Measurements from ENCODE around the gene PDE11A. TPM values are rescaled to one million over a fixed set of nuclear protein-coding genes. Genes with fewer than 3 reads are reported as not detected.

Gene PDE11A
- total and polyA plus RNA-seq, 2 of the 8 experiments (the other 6 are each of a cell fraction or from before 2014, with no cell fraction given), result 0.19 to 0.23 TPM

DNA sequence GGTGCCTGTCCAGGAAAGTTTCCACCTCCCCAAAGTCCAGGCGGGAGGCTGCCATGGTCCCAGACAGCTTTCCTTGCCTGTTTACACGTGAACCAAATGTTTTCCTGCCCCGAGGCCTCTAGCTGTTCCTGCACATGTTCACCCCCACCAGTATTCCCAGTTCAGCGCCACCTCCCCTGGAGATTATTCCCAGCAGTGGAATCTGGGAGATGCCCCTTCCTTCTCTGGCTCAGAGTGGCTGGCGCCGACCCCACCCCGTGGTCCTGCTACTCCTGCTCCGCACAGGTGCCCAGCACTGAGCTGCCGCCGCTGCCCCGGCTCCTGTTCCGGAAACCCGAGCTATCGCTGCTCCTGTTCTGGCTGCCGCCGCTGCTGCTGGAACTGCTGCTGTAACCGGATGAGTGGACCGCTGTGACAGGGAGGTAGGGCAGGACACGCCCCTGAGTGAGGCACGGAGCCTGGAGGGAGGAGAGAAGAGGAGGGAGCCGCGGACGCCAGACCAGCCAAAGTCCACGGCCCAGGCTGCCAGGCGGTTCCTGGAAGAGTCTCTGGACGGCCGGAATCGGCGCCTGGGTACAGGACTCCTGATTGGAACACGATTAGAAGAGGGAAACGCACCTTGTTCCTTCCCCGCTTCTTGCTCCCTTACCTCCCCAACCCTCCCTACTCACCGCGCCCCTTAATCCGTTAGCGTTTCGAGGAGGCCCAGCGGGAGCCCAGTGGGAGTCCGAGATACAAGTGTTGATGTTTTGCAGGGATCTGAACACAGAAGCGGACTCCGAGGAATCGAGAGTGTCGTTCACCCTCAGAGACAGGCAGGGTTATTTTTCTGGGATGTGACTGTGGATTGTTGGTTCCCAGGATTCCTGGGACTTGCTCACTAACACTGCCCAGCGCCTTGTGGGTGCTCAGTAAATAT lies at the start of gene PDE11A (continued):
- TF ChIP-seq TAF7 (optimal IDR thresholded peaks at IDR 0.05; ENCODE audit: borderline replicate concordance, low read depth, low read length) (peak; percentile 30), NRF1 (IDR thresholded peaks at IDR 0.05; ENCODE audit: low read depth, low read length) (no peak), CBX5 (IDR thresholded peaks at IDR 0.05; ENCODE audit: low read depth, low read length) (no peak), GABPA (IDR thresholded peaks at IDR 0.05; ENCODE audit: borderline replicate concordance, insufficient read depth, low read length) (peak; percentile 44; the same call in 1 of the 2 replicates), BCL11A (IDR thresholded peaks at IDR 0.05; ENCODE audit: low read depth in 2 of 2, low read length in 2 of 2) (no peak), TCF12 (IDR thresholded peaks at IDR 0.05; ENCODE audit: low read depth, low read length) (0 out of 2 replicates have a peak, but pooled peaks have one; percentile 31), BRCA1 (IDR thresholded peaks at IDR 0.05; ENCODE audit: low read depth, low read length) (no peak), EP300 (IDR thresholded peaks at IDR 0.05; ENCODE audit: borderline replicate concordance in 1 of 2, low read depth in 2 of 2, low read length in 2 of 2) (no peak)
- TF ChIP-seq, protein P1, sequence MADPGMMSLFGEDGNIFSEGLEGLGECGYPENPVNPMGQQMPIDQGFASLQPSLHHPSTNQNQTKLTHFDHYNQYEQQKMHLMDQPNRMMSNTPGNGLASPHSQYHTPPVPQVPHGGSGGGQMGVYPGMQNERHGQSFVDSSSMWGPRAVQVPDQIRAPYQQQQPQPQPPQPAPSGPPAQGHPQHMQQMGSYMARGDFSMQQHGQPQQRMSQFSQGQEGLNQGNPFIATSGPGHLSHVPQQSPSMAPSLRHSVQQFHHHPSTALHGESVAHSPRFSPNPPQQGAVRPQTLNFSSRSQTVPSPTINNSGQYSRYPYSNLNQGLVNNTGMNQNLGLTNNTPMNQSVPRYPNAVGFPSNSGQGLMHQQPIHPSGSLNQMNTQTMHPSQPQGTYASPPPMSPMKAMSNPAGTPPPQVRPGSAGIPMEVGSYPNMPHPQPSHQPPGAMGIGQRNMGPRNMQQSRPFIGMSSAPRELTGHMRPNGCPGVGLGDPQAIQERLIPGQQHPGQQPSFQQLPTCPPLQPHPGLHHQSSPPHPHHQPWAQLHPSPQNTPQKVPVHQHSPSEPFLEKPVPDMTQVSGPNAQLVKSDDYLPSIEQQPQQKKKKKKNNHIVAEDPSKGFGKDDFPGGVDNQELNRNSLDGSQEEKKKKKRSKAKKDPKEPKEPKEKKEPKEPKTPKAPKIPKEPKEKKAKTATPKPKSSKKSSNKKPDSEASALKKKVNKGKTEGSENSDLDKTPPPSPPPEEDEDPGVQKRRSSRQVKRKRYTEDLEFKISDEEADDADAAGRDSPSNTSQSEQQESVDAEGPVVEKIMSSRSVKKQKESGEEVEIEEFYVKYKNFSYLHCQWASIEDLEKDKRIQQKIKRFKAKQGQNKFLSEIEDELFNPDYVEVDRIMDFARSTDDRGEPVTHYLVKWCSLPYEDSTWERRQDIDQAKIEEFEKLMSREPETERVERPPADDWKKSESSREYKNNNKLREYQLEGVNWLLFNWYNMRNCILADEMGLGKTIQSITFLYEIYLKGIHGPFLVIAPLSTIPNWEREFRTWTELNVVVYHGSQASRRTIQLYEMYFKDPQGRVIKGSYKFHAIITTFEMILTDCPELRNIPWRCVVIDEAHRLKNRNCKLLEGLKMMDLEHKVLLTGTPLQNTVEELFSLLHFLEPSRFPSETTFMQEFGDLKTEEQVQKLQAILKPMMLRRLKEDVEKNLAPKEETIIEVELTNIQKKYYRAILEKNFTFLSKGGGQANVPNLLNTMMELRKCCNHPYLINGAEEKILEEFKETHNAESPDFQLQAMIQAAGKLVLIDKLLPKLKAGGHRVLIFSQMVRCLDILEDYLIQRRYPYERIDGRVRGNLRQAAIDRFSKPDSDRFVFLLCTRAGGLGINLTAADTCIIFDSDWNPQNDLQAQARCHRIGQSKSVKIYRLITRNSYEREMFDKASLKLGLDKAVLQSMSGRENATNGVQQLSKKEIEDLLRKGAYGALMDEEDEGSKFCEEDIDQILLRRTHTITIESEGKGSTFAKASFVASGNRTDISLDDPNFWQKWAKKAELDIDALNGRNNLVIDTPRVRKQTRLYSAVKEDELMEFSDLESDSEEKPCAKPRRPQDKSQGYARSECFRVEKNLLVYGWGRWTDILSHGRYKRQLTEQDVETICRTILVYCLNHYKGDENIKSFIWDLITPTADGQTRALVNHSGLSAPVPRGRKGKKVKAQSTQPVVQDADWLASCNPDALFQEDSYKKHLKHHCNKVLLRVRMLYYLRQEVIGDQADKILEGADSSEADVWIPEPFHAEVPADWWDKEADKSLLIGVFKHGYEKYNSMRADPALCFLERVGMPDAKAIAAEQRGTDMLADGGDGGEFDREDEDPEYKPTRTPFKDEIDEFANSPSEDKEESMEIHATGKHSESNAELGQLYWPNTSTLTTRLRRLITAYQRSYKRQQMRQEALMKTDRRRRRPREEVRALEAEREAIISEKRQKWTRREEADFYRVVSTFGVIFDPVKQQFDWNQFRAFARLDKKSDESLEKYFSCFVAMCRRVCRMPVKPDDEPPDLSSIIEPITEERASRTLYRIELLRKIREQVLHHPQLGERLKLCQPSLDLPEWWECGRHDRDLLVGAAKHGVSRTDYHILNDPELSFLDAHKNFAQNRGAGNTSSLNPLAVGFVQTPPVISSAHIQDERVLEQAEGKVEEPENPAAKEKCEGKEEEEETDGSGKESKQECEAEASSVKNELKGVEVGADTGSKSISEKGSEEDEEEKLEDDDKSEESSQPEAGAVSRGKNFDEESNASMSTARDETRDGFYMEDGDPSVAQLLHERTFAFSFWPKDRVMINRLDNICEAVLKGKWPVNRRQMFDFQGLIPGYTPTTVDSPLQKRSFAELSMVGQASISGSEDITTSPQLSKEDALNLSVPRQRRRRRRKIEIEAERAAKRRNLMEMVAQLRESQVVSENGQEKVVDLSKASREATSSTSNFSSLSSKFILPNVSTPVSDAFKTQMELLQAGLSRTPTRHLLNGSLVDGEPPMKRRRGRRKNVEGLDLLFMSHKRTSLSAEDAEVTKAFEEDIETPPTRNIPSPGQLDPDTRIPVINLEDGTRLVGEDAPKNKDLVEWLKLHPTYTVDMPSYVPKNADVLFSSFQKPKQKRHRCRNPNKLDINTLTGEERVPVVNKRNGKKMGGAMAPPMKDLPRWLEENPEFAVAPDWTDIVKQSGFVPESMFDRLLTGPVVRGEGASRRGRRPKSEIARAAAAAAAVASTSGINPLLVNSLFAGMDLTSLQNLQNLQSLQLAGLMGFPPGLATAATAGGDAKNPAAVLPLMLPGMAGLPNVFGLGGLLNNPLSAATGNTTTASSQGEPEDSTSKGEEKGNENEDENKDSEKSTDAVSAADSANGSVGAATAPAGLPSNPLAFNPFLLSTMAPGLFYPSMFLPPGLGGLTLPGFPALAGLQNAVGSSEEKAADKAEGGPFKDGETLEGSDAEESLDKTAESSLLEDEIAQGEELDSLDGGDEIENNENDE (IDR thresholded peaks at IDR 0.05; ENCODE audit: insufficient replicate concordance, low read length), result no peak

Data from H1 (cell line).